Cardiac fibroblast (primary cell): ENCODE results near the gene PHACTR3.

Experiments
- DNase-seq, 2 donors: peaks; one replicate each; pipeline versions ENCODE4 v3.0.0 to v3.0.0-alpha.2; 2010; ENCODE audit warnings: low read depth in 2 of 2
- H3K4me3 ChIP-seq, 2 donors: replicated peaks in 1 of 2; 1 replicate in 1 of 2; 2 replicates in 1 of 2; pipeline ENCODE4 v1.5.1; 2011; ENCODE audit warnings: low read depth in 2 of 2, low read length in 2 of 2, mild to moderate bottlenecking in 2 of 2, moderate library complexity in 1 of 2
- TF ChIP-seq, protein P1 (sequence below): IDR thresholded peaks from one replicate; pipeline ENCODE4 v1.5.1; 2011; ENCODE audit warnings: low read depth, mild to moderate bottlenecking, low read length, inconsistent platforms

The PHACTR3 gene

DNA sequence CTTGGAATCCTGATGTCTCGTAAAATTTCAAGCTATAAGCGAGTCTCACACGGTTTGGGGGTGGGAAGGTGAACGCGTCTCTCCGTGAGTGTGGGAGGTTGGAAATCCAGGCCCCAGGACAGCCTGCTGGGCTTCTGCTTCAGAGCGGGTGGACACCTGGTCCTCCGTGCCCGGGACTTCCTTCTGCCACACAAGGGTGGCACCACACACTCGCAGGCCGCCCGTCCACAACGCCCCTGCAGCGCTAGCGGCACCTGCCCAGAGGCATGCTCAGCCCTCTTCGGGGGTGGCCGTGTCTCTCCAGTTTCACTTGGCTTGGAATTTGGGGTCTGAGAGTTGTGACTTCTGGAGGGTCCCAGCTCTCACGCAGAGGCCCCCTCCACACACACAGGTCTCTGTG is 151.9 kb downstream of the PHACTR3 start:
- TF ChIP-seq, protein P1, sequence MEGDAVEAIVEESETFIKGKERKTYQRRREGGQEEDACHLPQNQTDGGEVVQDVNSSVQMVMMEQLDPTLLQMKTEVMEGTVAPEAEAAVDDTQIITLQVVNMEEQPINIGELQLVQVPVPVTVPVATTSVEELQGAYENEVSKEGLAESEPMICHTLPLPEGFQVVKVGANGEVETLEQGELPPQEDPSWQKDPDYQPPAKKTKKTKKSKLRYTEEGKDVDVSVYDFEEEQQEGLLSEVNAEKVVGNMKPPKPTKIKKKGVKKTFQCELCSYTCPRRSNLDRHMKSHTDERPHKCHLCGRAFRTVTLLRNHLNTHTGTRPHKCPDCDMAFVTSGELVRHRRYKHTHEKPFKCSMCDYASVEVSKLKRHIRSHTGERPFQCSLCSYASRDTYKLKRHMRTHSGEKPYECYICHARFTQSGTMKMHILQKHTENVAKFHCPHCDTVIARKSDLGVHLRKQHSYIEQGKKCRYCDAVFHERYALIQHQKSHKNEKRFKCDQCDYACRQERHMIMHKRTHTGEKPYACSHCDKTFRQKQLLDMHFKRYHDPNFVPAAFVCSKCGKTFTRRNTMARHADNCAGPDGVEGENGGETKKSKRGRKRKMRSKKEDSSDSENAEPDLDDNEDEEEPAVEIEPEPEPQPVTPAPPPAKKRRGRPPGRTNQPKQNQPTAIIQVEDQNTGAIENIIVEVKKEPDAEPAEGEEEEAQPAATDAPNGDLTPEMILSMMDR: no peak
- no peak for DNase-seq

DNA sequence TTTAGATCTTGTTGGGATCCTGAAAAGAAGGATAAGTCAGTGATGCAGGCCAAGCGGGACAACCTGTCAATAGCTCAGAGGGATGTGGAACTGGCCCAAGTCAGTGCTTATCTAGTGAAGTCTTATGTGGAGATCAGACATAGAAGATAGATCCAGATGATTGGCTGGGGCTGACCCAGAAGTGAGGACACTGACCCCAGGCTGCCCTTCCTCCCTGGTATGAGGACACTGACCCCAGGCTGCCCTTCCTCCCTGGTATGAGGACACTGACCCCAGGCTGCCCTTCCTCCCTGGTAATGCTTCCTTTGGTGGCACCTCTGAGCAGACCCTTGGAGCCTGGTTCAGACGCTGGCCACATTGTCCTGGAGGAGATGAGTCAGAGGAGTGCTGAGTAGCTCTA is 159.7 kb downstream of the PHACTR3 start:
- no peak overlapping the region for H3K4me3 ChIP-seq
- no peak for DNase-seq
- TF ChIP-seq, protein P1: no peak

More for the DNA sequence above, 151.9 kb downstream of the PHACTR3 start:
- H3K4me3 ChIP-seq: no peak overlapping the region

DNA sequence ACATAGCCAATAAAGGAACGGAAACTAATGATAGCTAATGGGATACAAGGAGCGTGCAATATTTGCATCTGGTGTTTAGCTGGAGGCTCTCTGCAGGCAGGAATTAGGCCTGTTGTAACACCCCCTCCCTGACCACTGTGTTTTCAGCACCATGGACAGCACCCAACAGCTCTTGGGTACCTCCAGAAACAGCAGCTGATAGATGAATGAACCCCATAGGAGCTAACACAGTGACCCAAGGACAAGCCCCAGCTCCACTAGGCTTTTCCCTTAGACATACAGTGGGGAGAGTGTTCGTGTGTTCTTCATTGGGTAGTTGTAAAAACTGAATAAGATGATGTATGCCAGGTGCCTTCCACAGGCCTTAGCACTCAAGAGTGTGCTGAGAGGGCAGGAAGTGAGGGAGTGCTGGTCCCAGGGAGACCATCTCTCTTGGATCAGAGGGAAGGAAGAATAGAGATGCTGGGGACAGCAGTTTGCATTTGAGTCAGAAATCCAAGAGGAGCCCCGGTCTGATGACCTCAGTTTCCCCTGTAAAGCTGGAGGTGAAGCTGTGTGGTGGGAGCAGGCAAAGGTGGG is 161.3 kb downstream of the PHACTR3 start:
- no peak for DNase-seq
- no peak overlapping the region for H3K4me3 ChIP-seq
- TF ChIP-seq, protein P1: no peak

DNA sequence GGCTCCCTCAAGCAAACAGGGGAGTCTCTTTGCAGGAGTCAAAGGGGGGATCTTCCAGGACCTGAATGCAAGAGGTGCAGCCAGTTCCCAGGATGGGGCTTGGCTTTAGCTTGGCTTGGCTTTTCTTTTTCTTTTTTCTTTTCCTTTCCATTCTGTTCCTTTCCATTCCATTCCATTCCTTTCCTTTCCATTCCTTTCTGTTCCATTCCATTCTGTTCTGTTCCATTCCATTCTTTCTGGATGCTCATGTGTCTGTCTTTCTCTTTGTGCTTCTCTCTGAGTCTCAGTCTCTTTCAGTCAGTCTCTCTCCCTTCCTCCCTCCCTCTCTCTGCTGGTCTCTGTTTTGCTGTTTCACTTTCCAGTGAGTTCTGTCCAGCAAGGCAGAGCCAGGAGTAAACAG is 163.3 kb downstream of the PHACTR3 start:
- DNase-seq: no peak
- TF ChIP-seq, protein P1: no peak
- H3K4me3 ChIP-seq: no peak overlapping the region

DNA sequence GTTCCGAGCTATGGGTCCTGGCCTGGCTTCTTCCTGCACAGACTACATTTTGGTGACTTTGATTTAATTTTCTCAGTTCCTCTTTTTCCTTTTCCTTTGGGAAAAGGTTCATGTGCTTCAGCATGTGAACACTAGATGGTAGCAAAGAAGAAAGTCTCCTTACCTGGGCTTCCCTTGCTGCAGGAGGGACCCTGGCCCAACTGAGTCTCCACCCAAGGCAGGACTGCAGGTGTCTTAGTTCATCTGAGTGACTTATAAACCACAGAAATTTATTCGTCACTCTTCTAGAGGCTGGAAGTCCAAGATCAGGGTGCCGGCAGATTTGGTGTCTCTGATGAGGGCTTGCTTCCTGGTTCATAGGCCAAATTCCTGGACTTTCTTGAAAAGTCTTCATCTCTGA is 165.9 kb downstream of the PHACTR3 start:
- H3K4me3 ChIP-seq: no peak overlapping the region
- TF ChIP-seq, protein P1: no peak
- no peak for DNase-seq

DNA sequence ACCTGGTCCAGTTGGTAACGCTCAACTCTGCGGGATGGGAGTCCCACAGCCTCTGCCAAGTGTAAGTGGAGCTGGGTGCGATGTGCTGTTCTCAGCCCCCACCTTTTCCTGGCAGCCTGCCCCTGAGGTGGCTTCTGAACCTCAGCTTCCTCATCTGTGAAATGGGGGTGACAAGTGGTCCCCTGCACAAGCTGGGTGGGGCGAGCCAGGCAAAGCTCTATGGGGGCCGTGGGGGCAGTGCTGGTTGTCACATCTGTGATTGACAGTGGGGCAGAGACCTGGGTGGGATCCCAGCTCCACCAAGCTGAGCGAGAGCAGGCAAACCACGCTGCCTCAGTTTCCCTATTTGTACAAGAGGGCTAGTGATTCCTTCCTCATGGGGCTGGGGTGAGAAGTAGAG is 166.5 kb downstream of the PHACTR3 start:
- H3K4me3 ChIP-seq: no peak overlapping the region
- TF ChIP-seq, protein P1: no peak
- DNase-seq: no peak
